C4-2B (cell line): ENCODE results near the gene HCN4.

Source experiments
- H3K27ac ChIP-seq: fragments of 450-650 bp; 2 replicates; pipeline ENCODE4 v1.5.1; 2017
- ZFX ChIP-seq: fragments of 450-650 bp; IDR thresholded peaks from 2 replicates; pipeline ENCODE4 v1.6.1; 2017
- TF ChIP-seq, protein P1 (sequence below): fragments of 450-650 bp; conservative IDR thresholded peaks from 2 replicates; pipeline ENCODE4 v1.5.1; 2017; ENCODE audit warnings: mild to moderate bottlenecking

HCN4 gene

DNA sequence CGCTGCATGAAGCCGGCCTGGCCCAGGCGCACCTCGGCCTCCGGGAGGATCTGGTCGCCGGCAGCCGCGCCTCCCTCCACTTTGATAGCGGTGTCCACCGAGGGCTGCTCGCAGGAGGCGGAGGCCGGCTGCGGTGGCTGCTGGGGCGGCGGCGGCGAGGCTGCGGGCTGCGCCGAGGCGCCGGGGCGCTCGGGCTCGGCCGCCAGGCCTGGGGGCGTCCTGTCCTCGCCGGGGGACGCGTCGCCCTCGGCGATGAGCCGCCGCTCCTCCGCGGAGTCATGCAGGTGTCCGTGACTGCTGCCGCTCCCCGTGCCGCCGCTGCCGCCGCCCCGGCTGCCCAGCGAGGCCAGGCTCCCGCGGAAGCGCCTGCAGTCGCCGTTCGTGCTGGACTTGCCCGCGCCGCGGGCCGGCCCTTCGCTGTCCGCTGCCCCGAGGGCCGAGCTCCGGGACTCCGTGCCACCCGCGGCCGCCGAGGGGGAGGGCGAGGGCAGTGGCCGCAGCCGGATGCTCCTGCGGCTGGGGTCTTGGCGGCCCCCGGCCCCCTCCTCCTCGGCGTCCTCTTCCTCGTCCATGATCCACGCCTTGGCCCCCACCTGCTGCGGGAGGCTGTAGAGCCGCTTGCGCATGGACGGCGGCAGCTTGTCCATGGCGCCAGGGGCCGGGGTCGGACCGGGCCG lies 996 bp downstream of the HCN4 start:
- no peak overlapping the region for H3K27ac ChIP-seq
- TF ChIP-seq, protein P1, sequence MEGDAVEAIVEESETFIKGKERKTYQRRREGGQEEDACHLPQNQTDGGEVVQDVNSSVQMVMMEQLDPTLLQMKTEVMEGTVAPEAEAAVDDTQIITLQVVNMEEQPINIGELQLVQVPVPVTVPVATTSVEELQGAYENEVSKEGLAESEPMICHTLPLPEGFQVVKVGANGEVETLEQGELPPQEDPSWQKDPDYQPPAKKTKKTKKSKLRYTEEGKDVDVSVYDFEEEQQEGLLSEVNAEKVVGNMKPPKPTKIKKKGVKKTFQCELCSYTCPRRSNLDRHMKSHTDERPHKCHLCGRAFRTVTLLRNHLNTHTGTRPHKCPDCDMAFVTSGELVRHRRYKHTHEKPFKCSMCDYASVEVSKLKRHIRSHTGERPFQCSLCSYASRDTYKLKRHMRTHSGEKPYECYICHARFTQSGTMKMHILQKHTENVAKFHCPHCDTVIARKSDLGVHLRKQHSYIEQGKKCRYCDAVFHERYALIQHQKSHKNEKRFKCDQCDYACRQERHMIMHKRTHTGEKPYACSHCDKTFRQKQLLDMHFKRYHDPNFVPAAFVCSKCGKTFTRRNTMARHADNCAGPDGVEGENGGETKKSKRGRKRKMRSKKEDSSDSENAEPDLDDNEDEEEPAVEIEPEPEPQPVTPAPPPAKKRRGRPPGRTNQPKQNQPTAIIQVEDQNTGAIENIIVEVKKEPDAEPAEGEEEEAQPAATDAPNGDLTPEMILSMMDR = no peak
- TF ChIP-seq ZFX = no peak

DNA sequence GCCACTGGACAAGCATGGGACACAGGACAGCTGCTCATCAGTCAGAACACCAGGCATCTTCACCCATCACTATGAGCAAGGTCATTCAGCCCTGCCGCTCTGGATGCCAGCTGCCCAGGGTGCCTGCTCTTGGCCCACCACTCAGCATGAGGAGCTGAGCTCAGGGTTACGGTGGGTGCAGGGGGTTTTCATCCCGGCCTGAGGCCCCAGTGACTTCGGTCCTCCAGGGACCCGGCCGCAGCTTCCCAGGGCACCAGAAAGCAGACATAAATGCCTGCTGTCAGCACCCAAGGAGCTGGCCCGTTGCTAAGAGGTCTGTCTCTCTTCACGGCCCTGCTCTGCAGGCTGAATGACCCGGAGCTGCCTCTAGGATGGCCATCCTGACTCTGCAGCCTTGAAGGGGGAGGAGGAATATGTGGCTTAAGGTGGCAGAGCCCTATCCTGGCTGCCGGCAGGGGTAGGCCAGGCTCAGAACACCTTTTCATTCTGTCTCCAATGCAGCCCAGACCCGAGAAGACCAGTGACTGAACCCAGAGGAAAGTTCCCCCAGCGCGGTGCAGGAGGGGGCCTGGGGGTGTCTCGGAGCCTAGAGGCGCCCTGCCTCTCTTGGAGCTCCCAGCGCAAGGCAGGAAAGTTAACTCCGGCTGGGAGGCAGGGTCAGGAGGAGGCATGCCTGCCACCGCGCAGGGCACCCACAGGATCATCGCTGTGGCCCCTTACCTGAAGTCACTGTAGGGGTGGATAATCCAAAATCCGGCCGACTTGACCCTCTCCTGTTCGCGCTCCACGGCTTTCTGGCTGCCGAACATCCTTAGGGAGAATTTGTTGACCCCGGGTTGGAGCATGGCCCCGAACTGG lies 1.8 kb downstream of the HCN4 start:
- H3K27ac ChIP-seq = no peak overlapping the region
- TF ChIP-seq, protein P1 = no peak
- TF ChIP-seq ZFX = no peak

DNA sequence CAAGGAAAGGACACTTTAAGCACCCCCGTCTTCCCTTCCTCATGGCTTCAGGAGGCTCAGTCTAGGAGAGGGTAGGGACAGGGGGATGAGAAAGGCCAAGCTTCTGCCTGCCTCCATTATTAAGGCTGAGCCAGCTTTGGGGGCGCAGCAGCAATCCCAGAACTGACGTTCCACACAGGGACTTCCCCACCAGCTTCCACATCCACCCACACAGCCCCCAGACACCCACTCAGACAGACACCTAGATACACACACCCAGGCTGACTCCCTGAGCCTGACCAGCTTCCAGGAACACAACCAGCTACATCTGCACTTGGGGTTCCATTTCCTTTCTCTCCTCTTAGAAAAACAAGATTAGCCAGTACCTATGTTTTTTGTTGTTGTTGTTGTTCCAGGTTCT lies 4.7 kb downstream of the HCN4 start:
- H3K27ac ChIP-seq = no peak overlapping the region
- TF ChIP-seq, protein P1 = no peak
- TF ChIP-seq ZFX = no peak

DNA sequence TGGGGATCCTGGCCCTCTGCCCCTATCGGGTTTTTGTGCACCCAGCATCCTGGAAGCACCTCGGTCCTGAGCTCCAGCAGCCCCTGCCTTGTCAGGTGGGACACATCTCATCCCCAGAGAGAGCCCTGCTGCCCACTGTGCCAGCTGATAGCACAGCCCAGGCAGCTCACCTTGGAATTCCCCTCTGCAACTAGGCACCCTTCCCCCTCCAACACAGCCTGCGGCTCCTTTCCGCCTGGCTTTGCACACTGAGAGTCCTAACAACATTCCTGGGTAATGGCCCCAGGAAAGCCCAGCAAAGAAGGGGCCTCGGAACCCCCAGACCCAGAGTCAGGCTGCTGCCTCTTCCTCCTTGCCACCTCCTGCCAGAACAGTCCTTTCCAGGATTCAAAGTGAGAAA lies 5.9 kb downstream of the HCN4 start:
- no peak overlapping the region for H3K27ac ChIP-seq
- TF ChIP-seq, protein P1 = no peak
- no peak for TF ChIP-seq ZFX

DNA sequence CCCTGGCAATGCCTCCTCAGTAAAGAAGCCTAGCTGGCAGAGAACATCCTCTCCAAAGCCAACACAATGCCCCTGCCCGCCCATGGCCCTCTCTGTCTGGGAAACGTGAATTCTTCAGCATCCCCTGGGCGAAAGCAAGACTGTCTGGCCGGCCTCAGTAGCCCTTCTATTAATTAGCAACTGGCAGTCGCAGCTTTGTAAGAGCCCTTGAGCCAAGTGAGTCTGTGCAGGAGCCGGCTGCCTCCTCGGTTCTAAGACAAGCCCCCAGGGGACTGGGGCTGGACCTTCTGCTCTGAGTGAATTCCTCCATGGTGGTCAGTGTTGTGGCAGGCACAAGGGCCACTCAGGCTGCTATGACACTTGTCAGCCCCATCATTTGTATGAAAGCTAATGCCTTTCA lies 7.4 kb downstream of the HCN4 start:
- TF ChIP-seq, protein P1 = no peak
- no peak for TF ChIP-seq ZFX
- H3K27ac ChIP-seq = no peak overlapping the region

DNA sequence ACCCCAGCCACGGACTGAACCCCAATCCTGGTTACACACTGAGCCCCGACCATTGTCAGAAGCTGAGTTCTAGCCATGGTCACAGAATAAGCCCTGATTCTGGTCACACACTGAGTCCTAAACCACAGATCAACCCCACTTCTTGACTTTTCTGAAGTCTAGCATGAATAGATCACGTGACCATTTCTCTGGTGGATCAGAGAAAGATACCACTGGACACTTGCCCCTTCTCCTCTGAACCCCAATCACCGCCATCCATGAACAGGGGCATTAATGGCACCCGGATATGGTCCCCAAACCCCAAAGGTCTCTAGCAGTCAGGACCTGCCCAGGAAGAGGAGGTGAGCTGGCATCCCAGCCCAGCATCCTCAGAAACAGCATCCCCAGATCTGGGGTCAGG lies 9.1 kb downstream of the HCN4 start:
- no peak for TF ChIP-seq ZFX

DNA sequence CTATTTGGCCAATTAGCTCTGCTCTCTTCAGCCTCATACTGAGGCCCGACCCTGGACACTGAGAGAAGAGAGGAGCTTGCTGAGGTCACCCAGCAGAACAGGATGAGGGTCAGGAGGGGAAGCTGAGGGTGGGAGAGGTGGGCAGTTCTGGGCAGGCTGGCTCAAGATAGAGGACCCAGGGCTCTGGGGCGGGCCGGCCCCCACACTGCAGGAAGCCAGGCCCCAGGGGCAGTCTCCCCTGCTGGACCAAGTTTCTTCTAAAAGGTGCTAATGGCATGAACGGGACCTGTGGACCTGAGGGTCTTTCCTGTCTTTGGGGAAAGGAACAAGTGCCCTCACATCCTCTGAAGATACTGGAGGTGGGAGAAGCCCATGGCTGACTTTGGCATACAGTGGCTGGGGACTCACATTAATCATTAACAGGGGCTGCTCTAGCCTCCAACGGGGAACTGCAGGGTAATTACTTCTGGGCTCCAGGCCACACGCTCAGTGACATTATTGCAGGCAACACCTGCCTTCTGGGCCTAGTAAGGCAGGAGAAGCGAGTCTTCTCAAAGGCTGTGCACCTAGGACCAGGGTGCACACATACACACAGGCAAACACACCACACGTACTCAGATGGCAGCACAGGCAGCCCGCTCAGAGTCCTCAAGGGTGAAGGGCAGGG lies 10.6 kb downstream of the HCN4 start:
- no peak overlapping the region for H3K27ac ChIP-seq
- TF ChIP-seq, protein P1 = no peak
- no peak for TF ChIP-seq ZFX

More for the DNA sequence above, 9.1 kb downstream of the HCN4 start:
- no peak overlapping the region for H3K27ac ChIP-seq
